GM12874 (cell line): ENCODE measurements around the gene CGB3.
A peak's percentile ranks its signal among the peaks of the same experiment; 100 is the strongest.
"Not testable (repeated sequence)": the region's sequence is repeated elsewhere in the genome, so short reads cannot be mapped to it uniquely, and the experiment has no call there.

Experiments used
- CTCF ChIP-seq: IDR thresholded peaks from 2 replicates; pipeline ENCODE4 v1.5.1; 2011; ENCODE audit warnings: low read depth, mild to moderate bottlenecking, control low read depth, low read length, moderate library complexity; ENCODE audit not compliant: insufficient read depth

The CGB3 gene

DNA sequence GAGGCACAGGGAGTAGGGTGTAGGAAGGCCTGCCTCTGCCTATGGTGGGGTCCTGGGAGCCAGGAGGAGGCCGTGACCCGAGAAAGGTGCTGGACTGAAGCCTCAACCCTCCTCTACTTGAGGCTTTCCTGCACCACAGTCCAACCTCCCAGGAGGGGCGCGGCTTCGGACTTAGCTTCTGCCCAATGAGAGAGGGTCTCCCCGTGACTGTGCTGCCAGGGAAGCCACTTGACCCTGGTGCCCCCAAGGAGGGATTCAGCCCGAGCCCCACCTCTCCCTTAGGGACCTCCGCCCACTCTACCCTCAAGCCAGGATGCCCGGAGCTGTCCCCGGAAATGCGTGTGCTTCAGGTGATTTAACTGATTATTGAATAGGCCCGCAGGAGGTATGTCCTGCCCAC is 24.9 kb upstream of the CGB3 start, which contains the start of gene CGB8:
Gene CGB8, minus strand, starts transcription at position 101 of the 400 bp plus-strand sequence. CDS start 372 bp downstream, outside the sequence.
- not testable (repeated sequence) for TF ChIP-seq CTCF

- not testable (repeated sequence) for TF ChIP-seq CTCF
Observed at GRCh38 chr19:49043548-49043947, 19.4 kb upstream of the CGB3 start, which contains the start of gene CGB5. Gene CGB5, plus strand, starts transcription at chr19:49043848. Its CDS starts 362 bp downstream, at chr19:49044210.

- no peak for TF ChIP-seq CTCF
Observed at GRCh38 chr19:49042177-49042576, 18.0 kb upstream of the CGB3 start.

DNA sequence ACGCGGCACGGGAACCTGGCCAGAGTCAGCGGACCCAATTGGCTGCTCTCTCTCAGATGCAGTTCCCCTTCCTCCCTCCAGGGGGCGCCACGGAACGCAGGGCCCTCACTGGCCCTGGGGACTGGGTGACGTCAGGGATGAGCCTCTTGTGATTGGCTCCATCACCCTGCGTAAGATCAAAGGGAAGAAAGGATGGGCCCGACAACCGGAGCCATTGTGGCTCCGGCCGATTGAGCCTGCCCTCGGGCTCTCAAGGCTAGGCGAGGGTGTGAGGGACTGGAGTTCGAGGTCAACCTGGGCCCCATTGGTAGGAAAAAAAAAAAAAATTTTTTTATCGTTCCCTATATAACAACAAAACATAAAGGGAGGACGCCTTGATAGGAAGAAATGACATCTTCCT is 12.7 kb upstream of the CGB3 start, which contains the start of gene CGB1:
Gene CGB1, minus strand, starts transcription at position 81 of the 400 bp plus-strand sequence. CDS start 184 bp downstream, outside the sequence.
- TF ChIP-seq CTCF, result peak; percentile 68

- peak; percentile 56 for TF ChIP-seq CTCF
Observed at GRCh38 chr19:49031642-49032301, 7.6 kb upstream of the CGB3 start, which contains the start of gene CGB2. Gene CGB2, plus strand, starts transcription at chr19:49031890. Its CDS starts 206 bp downstream, at chr19:49032096.

DNA sequence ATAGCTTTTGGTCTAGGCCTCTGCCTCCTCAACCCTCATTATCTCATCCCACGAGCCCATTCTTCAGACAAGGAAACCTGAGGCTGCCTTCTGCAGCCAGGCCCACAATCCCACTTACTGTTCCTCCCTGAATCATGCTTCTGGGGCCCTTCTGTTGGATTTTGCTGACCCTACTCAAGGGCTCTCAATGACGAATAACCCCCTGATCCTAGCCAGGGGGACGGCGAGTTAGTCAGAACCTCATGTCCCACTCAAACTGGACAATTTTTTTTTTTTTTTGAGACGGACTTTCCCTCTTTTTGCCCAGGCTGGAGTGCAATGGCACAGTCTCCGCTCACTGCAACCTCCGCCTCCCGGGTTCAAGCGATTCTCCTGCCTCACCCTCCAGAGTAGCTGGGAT is 2.0 kb downstream of the CGB3 start:
- TF ChIP-seq CTCF, result no peak

DNA sequence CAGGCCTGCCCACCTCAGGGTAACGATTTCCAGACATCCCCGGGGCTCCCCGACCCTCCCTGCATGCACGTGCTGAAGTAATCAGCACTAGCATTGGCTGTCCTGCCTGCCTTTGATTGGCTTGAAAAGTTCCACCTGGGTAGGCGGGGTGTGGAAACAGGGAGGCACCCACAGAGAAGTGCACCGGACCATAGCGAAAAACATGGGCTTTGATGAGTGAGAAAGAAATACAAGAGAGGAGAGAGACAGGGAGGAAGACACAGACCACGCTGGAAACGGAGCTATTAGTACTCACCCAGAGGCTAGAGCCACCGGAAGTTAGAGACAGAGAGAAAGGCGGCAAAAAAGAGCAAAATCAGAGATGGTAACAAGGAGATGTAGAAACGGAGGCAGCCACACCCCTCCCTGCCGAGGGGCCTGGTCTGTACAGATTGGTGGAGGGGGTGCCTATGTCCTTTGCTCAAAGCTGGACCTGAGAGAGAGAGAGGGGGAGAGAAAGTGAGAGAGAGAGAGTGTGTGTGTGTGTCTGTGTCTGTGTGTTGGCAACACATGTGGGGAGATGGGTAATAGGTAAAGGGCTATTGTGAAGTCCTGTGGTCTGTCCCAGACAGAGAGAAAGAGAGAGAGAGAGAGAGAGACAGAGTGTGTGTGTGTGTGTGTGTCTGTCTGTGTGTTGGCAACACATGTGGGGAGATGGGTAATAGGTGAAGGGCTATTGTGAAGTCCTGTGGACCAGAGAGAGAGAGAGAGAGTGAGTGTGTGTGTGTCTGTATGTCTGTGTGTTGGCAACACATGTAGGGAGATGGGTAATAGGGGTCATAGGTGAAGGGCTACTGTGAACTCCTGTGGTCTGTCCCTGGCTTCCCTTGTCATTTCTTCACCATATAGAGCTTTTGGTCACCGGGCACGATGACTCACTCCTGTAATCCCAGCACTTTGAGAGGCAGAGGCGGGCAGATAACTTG is 2.9 kb downstream of the CGB3 start:
- no peak for TF ChIP-seq CTCF
